SU-DHL-6 (cell line): Measurements from ENCODE around the gene PNPLA2.

Experiments used
- EZH2phosphoT487 ChIP-seq: fragments of 200-600 bp; sonication (generic), shearing (Covaris generic); conservative IDR thresholded peaks from 2 replicates; pipeline ENCODE4 v1.6.1; 2018; ENCODE audit warnings: mild to moderate bottlenecking, antibody characterized with exemption, low read length, moderate library complexity, mixed read lengths
- TF ChIP-seq, protein P1 (sequence below): fragments of 200-600 bp; sonication (generic); IDR thresholded peaks from one replicate; pipeline ENCODE4 v1.5.1; 2017; ENCODE audit warnings: antibody characterized with exemption, mild to moderate bottlenecking, low read length, moderate library complexity; ENCODE audit not compliant: insufficient read depth, poor library complexity, severe bottlenecking

DNA sequence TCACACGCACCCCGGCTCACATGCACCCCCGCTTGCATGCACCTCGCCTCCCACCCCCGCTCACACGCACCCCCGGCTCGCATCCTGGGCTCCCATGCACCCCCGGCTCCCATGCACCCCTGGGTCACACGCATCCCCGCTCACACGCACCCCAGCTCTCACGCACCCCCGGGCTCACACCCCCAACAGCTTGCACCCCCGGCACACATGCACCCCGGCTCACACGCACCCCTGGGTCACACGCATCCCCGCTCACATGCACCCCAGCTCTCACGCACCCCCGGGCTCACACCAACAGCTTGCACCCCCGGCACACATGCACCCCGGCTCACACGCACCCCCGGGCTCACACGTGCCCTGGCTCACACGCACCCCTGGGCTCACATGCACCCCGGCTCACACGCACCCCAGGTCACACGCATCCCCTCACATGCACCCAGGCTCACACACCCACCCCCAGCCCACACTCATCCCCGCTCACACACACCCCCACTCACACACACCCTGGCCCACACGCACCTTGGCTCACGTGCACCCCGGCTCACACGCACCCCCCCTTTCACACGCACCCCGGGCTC is 40.1 kb downstream of the PNPLA2 start:
- TF ChIP-seq, protein P1, sequence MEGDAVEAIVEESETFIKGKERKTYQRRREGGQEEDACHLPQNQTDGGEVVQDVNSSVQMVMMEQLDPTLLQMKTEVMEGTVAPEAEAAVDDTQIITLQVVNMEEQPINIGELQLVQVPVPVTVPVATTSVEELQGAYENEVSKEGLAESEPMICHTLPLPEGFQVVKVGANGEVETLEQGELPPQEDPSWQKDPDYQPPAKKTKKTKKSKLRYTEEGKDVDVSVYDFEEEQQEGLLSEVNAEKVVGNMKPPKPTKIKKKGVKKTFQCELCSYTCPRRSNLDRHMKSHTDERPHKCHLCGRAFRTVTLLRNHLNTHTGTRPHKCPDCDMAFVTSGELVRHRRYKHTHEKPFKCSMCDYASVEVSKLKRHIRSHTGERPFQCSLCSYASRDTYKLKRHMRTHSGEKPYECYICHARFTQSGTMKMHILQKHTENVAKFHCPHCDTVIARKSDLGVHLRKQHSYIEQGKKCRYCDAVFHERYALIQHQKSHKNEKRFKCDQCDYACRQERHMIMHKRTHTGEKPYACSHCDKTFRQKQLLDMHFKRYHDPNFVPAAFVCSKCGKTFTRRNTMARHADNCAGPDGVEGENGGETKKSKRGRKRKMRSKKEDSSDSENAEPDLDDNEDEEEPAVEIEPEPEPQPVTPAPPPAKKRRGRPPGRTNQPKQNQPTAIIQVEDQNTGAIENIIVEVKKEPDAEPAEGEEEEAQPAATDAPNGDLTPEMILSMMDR: no peak
- TF ChIP-seq EZH2phosphoT487: no peak
